ENCODE results near the gene BAIAP2. TPM values are rescaled to one million over a fixed set of nuclear protein-coding genes. Genes with fewer than 3 reads are reported as not detected.
A peak's percentile ranks its signal among the peaks of the same experiment; 100 is the strongest.
"Not testable (repeated sequence)": the region's sequence is repeated elsewhere in the genome, so short reads cannot be mapped to it uniquely, and the experiment has no call there.

Gene BAIAP2
- total and polyA plus RNA-seq, 2 donors, result 11.8 to 41.5 TPM

DNA sequence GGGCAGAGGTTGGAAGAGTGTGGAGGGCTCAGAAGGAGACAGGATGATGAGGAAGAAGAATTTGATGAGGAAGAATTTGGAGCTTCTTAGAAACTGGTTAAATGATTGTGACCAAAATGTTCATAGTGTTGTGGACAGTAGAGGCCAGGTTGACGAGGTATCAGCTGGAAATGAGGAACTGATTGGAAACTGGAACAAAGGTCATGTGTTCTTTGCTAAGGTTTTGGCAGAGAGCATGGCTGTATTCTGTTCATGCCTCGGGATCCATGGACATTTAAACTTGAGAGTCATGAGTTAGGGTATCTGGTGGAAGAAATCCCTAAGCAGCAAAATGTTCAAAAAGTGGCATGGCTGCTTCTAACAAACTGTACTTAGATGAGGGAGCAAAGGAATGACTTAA lies 24.0 kb upstream of the BAIAP2 start:
- WGBS, result 90% methylated on average over 2 of the region's 2 CpGs
- no peaks in the 10 kb centered on the region for H3K36me3 ChIP-seq (ENCODE audit: insufficient read depth)
- H3K4me3 ChIP-seq (ENCODE audit: low read depth, low read length), result no peak overlapping the region
- no peaks in the 10 kb centered on the region for H3K4me1 ChIP-seq (ENCODE audit: insufficient read depth)
- no peak overlapping the region for H3K27ac ChIP-seq (ENCODE audit: low read depth)
- DNase-seq (ENCODE audit: extremely low spot score), result no peak

- no peaks in the 10 kb centered on the region for H3K36me3 ChIP-seq (ENCODE audit: insufficient read depth)
- no peak for DNase-seq (ENCODE audit: extremely low spot score)
- H3K27ac ChIP-seq (ENCODE audit: low read depth), result no peak overlapping the region
- H3K4me3 ChIP-seq (ENCODE audit: low read depth, low read length), result no peak overlapping the region
- WGBS, result 56% methylated on average over 3 of the region's 3 CpGs
- H3K4me1 ChIP-seq (ENCODE audit: insufficient read depth), result no peaks in the 10 kb centered on the region
Observed at GRCh38 chr17:81011951-81012350, 23.0 kb upstream of the BAIAP2 start.

DNA sequence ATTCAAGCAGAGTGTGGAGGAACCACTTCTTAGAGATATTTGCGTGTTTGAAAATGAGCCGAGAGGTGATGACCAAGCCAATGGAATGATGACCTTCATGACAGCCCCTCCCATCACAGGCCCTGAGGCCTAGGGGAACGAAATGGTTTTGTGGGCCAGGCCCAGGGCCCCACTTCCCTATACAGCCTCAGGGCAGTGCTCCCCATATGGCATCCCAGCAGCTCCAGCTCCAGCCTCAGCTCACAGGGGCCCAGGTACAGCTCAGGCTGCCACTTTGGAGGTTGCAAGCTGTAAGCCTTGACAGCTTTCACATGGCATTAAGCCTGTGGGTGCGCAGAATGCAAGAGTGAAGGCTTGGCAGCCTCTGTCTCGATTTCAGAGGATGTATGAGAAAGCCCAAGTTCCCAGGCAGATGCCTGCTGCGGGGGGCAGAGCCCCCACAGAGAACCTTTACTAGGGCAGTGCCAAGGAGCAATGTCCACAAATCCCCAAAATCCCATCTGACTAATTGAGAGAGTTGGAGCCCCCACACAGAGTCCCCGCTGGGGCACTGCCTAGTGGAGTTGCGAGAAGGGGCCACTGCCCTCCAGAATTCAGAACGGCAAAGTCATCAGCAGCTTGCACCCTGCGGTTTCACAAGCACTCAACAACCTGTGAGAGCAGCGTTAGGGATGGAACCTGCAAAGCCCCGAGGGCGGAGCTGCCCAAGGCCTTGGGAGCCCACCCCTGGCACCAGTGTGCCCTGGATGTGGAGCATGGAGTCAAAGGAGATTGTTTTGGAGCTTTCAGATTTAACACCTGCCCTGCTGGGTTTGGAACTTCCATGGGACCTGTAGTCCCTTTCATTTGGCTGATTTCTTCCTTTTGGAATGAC lies 22.1 kb upstream of the BAIAP2 start:
- no peak overlapping the region for H3K27ac ChIP-seq (ENCODE audit: low read depth)
- no peaks in the 10 kb centered on the region for H3K36me3 ChIP-seq (ENCODE audit: insufficient read depth)
- no peak for DNase-seq (ENCODE audit: extremely low spot score)
- no peak overlapping the region for H3K4me3 ChIP-seq (ENCODE audit: low read depth, low read length)
- 89% methylated on average over 13 of the region's 13 CpGs for WGBS
- no peaks in the 10 kb centered on the region for H3K4me1 ChIP-seq (ENCODE audit: insufficient read depth)

GRCh38 chr17:81013642-81014041 lies 21.3 kb upstream of the BAIAP2 start:
- Histone ChIP-seq H3K4me1 (ENCODE audit: insufficient read depth) (no peaks in the 10 kb centered on the region), H3K36me3 (ENCODE audit: insufficient read depth) (no peaks in the 10 kb centered on the region), H3K27ac (ENCODE audit: low read depth) (no peak overlapping the region), H3K4me3 (ENCODE audit: low read depth, low read length) (no peak overlapping the region)
- WGBS, result 69% methylated on average over 6 of the region's 6 CpGs
- no peak for DNase-seq (ENCODE audit: extremely low spot score)

- Histone ChIP-seq H3K4me1 (ENCODE audit: insufficient read depth) (no peaks in the 10 kb centered on the region), H3K4me3 (ENCODE audit: low read depth, low read length) (no peak overlapping the region), H3K36me3 (ENCODE audit: insufficient read depth) (no peaks in the 10 kb centered on the region), H3K27ac (ENCODE audit: low read depth) (no peak overlapping the region)
- DNase-seq (ENCODE audit: extremely low spot score), result no peak
- WGBS, result 63% methylated on average over 1 of the region's 1 CpG
Observed at GRCh38 chr17:81015136-81015535, 19.8 kb upstream of the BAIAP2 start.

GRCh38 chr17:81016575-81016974 lies 18.4 kb upstream of the BAIAP2 start:
- H3K4me3 ChIP-seq (ENCODE audit: low read depth, low read length), result no peak overlapping the region
- no peak for DNase-seq (ENCODE audit: extremely low spot score)

DNA sequence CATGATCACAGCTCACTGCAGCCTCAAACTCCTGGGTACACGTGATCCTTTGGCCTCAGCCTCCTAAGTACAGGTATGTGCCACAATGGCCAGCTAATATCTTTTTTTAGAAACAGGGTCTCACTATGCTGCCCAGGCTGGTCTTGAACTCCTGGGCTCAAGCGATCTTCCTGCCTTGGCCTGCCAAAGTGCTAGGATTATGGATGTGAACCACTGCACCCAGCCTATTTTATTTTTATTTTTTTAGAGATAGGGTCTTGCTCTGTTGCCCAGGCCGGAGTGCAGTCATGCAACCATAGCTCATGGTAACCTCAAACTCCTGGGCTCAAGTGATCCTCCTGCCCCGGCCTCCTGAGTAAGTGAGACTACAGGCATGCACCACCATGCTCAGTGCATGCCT lies 17.6 kb upstream of the BAIAP2 start:
- not testable (repeated sequence) for DNase-seq (ENCODE audit: extremely low spot score); H3K4me3 ChIP-seq (ENCODE audit: low read depth, low read length); H3K4me1 ChIP-seq (ENCODE audit: insufficient read depth); H3K27ac ChIP-seq (ENCODE audit: low read depth); H3K36me3 ChIP-seq (ENCODE audit: insufficient read depth)
- 95% methylated on average over 4 of the region's 4 CpGs for WGBS

More at GRCh38 chr17:81016575-81016974, 18.4 kb upstream of the BAIAP2 start:
- Histone ChIP-seq H3K27ac (ENCODE audit: low read depth) (no peak overlapping the region), H3K4me1 (ENCODE audit: insufficient read depth) (no peaks in the 10 kb centered on the region), H3K36me3 (ENCODE audit: insufficient read depth) (no peaks in the 10 kb centered on the region)
- WGBS, result 90% methylated on average over 2 of the region's 2 CpGs

GRCh38 chr17:81018044-81018802 lies 16.7 kb upstream of the BAIAP2 start:
- no peak for DNase-seq (ENCODE audit: extremely low spot score)

DNA sequence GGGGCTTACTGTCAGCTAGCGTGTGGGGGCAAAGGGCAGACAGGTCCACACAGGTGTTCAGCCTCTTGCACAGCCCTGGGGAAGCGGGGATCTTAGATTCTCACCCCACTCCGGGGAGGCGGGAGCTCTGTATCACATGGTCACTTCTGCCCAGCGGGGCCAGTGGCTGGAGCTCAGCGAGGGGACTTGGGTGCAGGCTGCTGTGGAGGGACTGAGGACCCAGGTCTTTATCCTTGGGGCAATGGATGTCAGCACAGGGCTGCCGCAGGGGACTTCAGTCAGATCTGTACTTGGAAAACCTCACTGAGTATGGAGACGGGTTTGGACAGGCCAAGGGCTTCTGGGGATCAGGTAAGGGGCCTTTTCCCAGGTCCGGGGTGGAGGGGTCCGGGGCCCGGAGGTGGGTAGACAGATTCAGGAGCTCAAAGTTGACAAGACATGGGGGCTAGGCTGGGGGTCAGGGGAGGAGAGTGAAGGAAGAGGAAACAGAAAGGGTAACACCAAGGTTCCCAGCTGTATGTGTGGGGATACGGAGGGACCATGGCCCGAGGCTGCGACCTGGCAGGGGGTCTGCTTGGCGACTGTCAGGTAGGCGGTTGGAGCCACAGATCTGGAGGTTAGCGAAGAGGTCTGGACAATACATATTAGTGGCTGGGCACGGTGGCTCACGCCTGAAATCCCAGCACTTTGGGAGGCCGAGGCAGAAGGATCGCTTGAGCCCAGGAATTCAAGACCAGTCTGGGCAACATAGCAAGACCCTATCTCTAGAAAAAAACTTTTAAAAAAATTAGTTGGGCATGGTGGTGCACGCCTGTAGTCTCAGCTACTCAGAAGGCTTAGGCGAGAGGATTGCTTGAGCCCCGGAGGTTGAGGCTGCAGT lies 15.1 kb upstream of the BAIAP2 start:
- DNase-seq (ENCODE audit: extremely low spot score), result no peak
- Histone ChIP-seq H3K4me3 (ENCODE audit: low read depth, low read length) (no peak overlapping the region), H3K36me3 (ENCODE audit: insufficient read depth) (no peaks in the 10 kb centered on the region), H3K4me1 (ENCODE audit: insufficient read depth) (no peaks in the 10 kb centered on the region), H3K27ac (ENCODE audit: low read depth) (no peak overlapping the region)
- WGBS, result 87% methylated on average over 24 of the region's 24 CpGs

More at GRCh38 chr17:81018044-81018802, 16.7 kb upstream of the BAIAP2 start:
- Histone ChIP-seq H3K4me3 (ENCODE audit: low read depth, low read length) (peak overlapping the region; percentile 20), H3K36me3 (ENCODE audit: insufficient read depth) (no peaks in the 10 kb centered on the region), H3K4me1 (ENCODE audit: insufficient read depth) (no peaks in the 10 kb centered on the region), H3K27ac (ENCODE audit: low read depth) (peak overlapping the region; percentile 90)
- WGBS, result 8% methylated on average over 29 of the region's 29 CpGs

GRCh38 chr17:81020443-81020766 lies 14.5 kb upstream of the BAIAP2 start:
- Histone ChIP-seq H3K27ac (ENCODE audit: low read depth) (no peak overlapping the region), H3K4me3 (ENCODE audit: low read depth, low read length) (no peak overlapping the region), H3K36me3 (ENCODE audit: insufficient read depth) (no peaks in the 10 kb centered on the region), H3K4me1 (ENCODE audit: insufficient read depth) (no peaks in the 10 kb centered on the region)
- 91% methylated on average over 11 of the region's 11 CpGs for WGBS
- DNase-seq (ENCODE audit: extremely low spot score), result no peak

DNA sequence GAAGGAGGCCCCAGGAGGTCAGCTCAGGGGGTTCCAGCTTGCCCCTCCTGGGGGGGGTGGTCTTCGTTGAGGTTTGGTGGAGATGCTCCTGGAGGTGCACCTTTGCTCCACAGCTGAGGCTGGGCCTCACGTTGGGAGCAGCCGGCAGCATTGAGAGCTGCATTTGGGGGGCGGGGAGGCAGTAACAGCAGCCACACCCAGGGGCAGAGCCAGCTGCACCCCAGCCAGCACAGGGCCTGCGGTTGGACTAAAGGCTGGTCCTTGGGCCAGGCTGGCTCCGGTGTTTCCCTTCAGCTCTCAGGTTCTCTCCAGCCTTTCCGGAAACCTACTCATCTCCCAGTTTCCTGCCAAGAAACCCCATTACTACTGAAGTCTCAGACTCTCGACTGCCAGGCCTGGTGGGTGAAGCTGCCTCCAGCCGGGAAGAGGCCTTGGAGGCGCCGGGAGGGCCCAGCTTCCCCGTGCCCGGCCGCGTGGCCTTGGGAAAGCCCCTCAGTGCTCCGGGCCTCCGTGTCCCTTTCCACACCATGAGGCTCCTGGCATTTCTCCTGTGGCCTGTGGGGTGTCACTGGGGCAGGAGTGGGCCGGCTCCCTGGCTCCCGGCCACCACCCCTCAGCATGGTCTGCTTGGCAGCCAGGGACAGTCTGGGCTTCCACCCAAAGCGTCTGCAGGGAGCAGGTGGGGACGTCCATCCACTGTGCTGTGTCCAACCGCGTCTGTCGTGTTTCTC lies 14.0 kb upstream of the BAIAP2 start:
- H3K36me3 ChIP-seq (ENCODE audit: insufficient read depth), result no peaks in the 10 kb centered on the region
- 35% methylated on average over 24 of the region's 24 CpGs for WGBS
- no peak for DNase-seq (ENCODE audit: extremely low spot score)
- no peaks in the 10 kb centered on the region for H3K4me1 ChIP-seq (ENCODE audit: insufficient read depth)
- no peak overlapping the region for H3K4me3 ChIP-seq (ENCODE audit: low read depth, low read length)
- H3K27ac ChIP-seq (ENCODE audit: low read depth), result no peak overlapping the region

DNA sequence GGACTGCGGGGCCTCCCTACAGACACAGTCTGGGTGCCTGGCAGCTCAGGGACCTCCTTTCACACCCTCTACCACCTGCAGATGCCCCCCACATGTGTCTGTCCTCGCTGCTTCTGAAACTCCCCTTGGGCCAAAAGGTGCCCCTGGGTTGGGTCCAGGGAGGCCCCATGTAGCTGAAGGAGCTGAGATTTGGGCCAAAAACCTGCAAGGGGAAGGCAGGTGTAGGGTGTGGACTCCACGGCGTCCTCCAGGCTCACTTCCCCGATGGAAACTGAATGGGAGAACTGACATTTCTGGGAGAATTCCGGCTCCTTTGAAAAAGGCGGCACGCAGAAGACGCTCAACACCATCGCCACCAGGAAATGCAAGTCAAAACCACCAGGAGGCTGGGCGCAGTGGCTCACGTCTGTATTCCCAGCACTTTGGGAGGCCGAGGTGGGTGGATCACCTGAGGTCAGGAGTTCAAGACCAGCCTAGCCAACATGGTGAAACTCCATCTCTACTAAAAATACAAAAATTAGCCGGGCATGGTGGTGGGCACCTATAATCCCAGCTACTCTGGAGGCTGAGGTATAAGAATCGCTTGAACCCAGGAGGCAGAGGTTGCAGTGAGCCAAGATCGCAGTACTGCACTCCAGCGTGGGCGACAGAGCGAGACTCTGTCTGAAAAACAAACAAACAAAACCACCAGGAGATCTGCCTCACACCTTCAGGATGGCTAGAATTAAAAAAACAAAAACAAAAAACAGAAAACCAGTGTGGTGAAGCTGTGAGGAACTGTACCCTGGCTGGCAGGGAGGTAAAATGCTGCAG lies 13.2 kb upstream of the BAIAP2 start:
- 89% methylated on average over 19 of the region's 19 CpGs for WGBS
- Histone ChIP-seq H3K27ac (ENCODE audit: low read depth) (no peak overlapping the region), H3K4me3 (ENCODE audit: low read depth, low read length) (no peak overlapping the region), H3K36me3 (ENCODE audit: insufficient read depth) (no peaks in the 10 kb centered on the region), H3K4me1 (ENCODE audit: insufficient read depth) (no peaks in the 10 kb centered on the region)
- DNase-seq (ENCODE audit: extremely low spot score), result no peak
